Mucosa of rectum (tissue), 2 donors: ENCODE data around the gene CCR7.

ENCODE experiments used
- H3K27ac ChIP-seq, 2 donors: one replicate each; pipeline ENCODE4 v1.7.0; 2013; ENCODE audit warnings: inconsistent platforms in 2 of 2, low read depth in 2 of 2, low read length in 2 of 2
- H3K27me3 ChIP-seq, 2 donors: one replicate each; pipeline ENCODE4 v1.7.0; 2013; ENCODE audit warnings: low read length in 2 of 2; ENCODE audit not compliant: control insufficient read depth in 2 of 2, insufficient read depth in 2 of 2
- H3K36me3 ChIP-seq, 2 donors: one replicate each; pipeline ENCODE4 v1.7.0; 2013; ENCODE audit warnings: low read length in 2 of 2; ENCODE audit not compliant: control insufficient read depth in 2 of 2, insufficient read depth in 2 of 2
- H3K4me1 ChIP-seq, 2 donors: one replicate each; pipeline ENCODE4 v1.7.0; 2013; ENCODE audit warnings: low read length in 2 of 2, mild to moderate bottlenecking in 1 of 2; ENCODE audit not compliant: control insufficient read depth in 2 of 2, insufficient read depth in 2 of 2
- H3K4me3 ChIP-seq, 2 donors: one replicate each; pipeline ENCODE4 v1.7.0; 2013; ENCODE audit warnings: low read length in 2 of 2
- H3K9ac ChIP-seq, 2 donors: one replicate each; pipeline ENCODE4 v1.7.0; 2013; ENCODE audit warnings: low read length in 2 of 2, low read depth in 1 of 2, mild to moderate bottlenecking in 1 of 2
- H3K9me3 ChIP-seq, 2 donors: one replicate each; pipeline ENCODE4 v1.7.0; 2013; ENCODE audit warnings: low read length in 2 of 2; ENCODE audit not compliant: control insufficient read depth in 2 of 2
- donor health status: healthy.
- donor health status: Normal muscosa, but diverticular disease.

CCR7 gene

DNA sequence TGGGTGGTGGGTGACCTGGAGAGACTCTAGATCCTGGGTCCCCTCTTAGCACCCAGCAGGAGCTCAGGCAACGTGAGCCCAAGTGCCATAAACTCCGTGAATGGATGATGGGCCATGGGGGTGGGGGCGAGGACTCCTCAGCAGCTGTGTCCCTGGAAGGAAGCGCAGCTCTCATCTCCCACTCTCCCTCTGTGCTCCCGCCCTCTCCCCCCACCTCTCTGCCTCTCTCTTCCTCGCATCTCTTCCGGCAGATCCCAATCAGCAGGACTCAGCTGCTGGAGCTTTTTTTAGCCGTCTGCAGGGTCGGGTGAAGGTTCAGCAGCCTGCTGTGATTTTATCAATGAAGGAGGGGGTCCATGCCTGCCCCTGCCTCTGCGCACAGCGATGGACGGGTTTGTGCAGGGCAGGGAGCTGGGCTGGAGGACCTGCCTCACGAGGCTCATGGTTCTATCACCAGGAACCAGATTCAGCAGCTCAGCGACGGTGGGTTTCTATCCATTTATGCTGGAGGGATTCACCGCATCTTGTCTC, 8.3 kb downstream of the CCR7 start:
- peak overlapping the region; percentile 6 to 52 for H3K27ac ChIP-seq
- H3K36me3 ChIP-seq = no peaks in the 10 kb centered on the region
- peaks cover 17 to 32% of the 10 kb centered on the region in 2 donors for H3K4me1 ChIP-seq
- H3K27me3 ChIP-seq = no peaks in the 10 kb centered on the region
- no peak overlapping the region for H3K4me3 ChIP-seq
- no peaks in the 10 kb centered on the region for H3K9me3 ChIP-seq
- H3K9ac ChIP-seq = no peak overlapping the region

- Histone ChIP-seq H3K4me1 (peaks cover 17 to 32% of the 10 kb centered on the region in 2 donors), H3K9ac (no peak overlapping the region), H3K27ac (peak overlapping the region; percentile 6 to 52), H3K27me3 (no peaks in the 10 kb centered on the region), H3K4me3 (no peak overlapping the region), H3K9me3 (no peaks in the 10 kb centered on the region), H3K36me3 (no peaks in the 10 kb centered on the region)
Measured at GRCh38 chr17:40556198-40556661, 9.0 kb downstream of the CCR7 start.

DNA sequence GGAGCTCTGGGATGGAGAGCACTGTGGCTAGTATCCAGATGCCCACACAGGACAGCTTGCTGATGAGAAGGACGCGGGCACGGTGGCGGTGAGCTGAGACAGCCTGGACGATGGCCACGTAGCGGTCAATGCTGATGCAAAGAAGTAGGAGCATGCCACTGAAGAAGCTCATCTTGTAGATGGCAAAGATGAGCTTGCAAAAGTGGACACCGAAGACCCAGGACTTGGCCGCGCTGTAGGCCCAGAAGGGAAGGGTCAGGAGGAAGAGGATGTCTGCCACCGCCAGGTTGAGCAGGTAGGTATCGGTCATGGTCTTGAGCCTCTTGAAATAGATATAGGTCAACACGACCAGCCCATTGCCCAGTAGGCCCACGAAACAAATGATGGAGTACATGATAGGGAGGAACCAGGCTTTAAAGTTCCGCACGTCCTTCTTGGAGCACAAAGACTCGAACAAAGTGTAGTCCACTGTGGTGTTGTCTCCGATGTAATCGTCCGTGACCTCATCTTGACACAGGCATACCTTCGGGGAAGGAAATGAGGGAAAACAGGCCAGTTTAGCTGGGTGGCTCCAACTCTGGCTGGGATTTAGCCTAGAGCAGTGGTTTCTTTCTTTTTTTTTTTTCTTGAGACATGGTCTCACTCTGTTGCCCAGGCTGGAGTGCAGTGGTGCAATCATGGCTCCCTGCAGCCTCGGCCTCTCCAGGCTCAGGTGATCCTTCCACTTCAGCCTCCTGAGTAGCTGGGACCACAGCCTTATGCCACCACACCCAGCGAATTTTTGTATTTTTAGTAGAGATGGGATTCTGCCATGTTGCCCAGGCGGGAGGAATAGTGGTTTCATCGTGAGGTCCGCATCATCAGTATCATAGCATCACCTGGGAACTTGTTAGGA, 9.7 kb downstream of the CCR7 start:
- Histone ChIP-seq H3K27me3 (no peaks in the 10 kb centered on the region), H3K9me3 (no peaks in the 10 kb centered on the region), H3K27ac (no peak overlapping the region), H3K4me1 (peaks cover 15 to 31% of the 10 kb centered on the region in 2 donors), H3K36me3 (no peaks in the 10 kb centered on the region), H3K9ac (no peak overlapping the region), H3K4me3 (no peak overlapping the region)

DNA sequence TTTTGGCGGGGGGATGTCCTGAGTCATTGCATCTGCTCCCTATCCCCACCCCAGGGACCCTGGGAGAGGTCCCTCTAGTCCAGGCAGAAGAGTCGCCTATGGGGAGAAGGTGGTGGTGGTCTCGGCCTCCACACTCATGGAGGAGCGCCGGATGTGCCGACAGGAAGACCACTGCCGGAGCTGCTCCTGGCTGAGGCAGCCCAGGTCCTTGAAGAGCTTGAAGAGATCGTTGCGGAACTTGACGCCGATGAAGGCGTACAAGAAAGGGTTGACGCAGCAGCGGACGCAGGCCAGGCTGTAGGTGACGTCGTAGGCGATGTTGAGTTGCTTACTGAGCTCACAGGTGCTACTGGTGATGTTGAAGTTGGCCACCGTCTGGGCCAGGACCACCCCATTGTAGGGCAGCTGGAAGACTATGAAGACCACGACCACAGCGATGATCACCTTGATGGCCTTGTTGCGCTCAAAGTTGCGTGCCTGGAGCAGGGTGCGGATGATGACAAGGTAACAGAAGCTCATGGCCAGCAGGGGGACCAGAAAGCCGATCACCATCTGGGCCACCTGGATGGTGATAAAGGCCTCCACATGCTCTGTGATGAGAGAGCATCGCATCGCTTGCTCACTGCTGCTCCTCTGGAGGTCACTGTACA, 10.5 kb downstream of the CCR7 start:
- Histone ChIP-seq H3K4me1 (peaks cover 9 to 23% of the 10 kb centered on the region in 2 donors), H3K9ac (no peak overlapping the region), H3K27ac (peak overlapping the region in 1 of 2 donors; percentile 82), H3K27me3 (no peaks in the 10 kb centered on the region), H3K4me3 (no peak overlapping the region), H3K9me3 (no peaks in the 10 kb centered on the region), H3K36me3 (no peaks in the 10 kb centered on the region)

DNA sequence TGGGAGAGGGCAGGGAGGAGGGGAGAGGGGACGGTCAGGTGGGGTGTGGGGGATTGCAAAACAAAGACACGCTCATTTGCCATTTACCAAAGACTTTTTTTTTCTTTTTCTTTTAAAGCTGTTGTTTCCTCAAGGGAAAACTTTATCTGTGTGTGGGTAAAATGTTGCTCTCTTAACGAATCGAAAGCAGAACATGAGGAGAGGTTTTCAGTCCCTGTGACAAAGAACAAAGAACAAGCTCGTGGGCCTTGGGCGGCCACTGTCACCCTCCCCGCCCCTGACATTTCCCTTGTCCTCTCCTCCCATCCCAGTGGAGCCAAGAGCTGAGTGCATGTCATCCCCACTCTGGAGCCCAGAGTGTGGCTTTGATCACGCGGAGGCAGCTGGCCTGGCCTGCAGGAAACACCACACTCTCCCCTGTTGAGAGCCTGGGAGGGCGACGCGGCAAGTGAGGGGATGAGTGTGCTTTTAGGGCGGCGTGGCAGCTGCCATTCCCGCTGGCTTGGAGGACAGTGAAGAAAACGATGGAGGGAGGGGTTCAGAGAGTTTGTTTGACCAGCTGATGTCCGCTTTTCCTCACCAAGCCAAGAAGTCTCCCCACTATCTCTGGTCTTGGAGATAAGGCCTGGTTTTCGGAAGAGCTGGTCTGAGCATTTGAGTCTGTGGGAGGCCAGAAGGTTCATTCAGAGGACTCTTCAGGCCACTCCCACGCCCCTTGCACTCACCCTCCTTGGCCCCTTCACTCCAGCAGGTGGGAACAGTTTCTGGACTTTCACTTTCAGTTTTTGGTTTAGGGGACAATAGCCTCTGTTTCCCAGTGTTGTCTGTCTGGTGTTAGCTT, 11.4 kb downstream of the CCR7 start:
- H3K4me3 ChIP-seq = peak overlapping the region in 1 of 2 donors; percentile 37
- H3K27ac ChIP-seq = peak overlapping the region; percentile 65 to 82
- H3K27me3 ChIP-seq = no peaks in the 10 kb centered on the region
- H3K9ac ChIP-seq = peak overlapping the region in 1 of 2 donors; percentile 32
- peaks cover 18 to 22% of the 10 kb centered on the region in 2 donors for H3K4me1 ChIP-seq
- no peaks in the 10 kb centered on the region for H3K36me3 ChIP-seq
- no peaks in the 10 kb centered on the region for H3K9me3 ChIP-seq

DNA sequence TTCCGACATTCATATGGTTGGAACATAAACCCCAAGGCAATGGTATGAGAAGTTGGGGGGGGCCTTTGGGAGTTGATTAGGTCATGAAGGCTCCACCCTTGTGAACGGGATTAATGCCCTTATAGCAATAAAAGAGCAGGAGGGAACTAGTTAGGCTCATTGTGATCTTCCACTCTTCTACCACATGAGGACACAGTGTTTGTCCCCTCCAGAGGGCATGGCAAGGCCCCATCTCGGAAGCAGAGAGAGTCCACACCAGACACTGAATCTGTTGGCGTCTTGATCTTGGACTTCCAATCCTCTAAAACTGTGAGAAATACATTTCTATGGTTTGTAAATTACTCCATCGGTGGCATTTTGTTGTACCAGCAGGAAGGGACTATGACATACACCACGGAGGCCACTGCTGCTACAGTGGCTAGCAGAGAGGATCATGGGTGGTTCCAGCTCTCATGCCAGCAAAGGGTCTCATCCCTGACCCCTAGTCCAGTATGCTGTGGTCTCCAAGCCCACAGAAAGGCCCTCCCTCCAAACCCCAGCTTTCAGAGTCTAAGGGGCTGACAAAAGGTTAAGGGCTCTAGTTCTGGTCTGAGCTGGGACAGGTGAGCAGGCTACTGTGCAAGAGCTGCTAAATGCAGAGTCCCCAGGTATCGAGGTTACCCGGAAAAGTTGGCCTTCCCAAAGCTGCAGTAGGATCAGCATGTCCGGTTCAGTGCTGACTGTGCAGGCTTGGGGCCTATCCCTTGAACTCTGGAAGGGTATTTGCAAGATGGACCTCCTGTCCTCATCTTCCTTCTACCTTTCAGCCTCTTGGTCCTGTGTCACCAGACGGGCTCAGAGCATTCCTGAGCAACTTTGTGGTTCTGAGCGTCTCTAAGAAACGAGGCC, 12.2 kb downstream of the CCR7 start:
- Histone ChIP-seq H3K4me3 (no peak overlapping the region), H3K27ac (peak overlapping the region; percentile 65 to 82), H3K9ac (no peak overlapping the region), H3K9me3 (no peaks in the 10 kb centered on the region), H3K4me1 (peaks cover 24 to 28% of the 10 kb centered on the region in 2 donors), H3K36me3 (no peaks in the 10 kb centered on the region), H3K27me3 (no peaks in the 10 kb centered on the region)

DNA sequence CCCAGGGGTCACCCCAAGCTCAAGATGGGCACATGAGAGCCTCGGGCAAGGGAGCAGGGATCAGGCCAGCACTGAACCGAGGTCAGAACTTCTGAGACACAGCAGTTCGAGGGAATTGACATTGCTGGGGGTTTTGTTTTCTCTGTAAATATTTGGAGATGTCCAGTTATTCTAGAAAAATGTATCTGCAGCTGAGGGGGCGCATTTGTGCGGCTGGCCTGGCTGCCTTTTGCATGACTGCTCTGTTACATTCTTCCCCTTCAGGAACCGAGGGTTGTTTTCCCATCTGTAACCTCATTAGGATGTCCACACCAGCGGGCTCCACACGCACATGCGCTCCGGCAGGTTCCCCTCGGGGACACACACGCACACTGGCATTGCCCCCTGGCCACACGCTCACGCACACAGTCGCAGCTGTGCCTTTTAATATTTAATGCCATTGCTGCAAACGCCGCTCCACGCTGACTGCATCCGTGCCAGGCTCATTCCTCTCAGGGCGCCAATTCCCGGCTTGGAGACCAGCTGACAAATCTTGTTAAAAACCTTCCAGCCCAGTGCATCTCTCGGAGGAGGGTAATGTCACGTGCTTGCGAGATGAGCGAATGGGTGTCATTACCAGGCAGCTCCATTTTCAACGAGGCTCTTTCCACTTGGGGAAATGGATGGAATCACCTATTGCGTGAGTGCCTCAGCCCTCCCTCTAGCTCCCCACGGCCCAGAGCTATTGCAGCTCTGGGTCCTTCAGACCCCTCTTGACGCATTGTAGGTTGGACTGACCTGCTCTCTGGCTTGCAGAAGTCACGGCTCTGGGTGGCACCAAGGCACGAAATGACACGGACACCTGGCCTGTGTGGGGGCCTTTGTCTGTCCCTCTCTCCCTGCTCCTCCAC, 13.1 kb downstream of the CCR7 start:
- peaks cover 24 to 25% of the 10 kb centered on the region in 2 donors for H3K4me1 ChIP-seq
- H3K4me3 ChIP-seq = no peak overlapping the region

GRCh38 chr17:40551091-40551878, 14.0 kb downstream of the CCR7 start:
- Histone ChIP-seq H3K9ac (no peak overlapping the region), H3K4me3 (no peak overlapping the region), H3K4me1 (peaks cover 24 to 25% of the 10 kb centered on the region in 2 donors), H3K36me3 (no peaks in the 10 kb centered on the region), H3K27me3 (no peaks in the 10 kb centered on the region), H3K27ac (peak overlapping the region; percentile 54 to 82), H3K9me3 (no peaks in the 10 kb centered on the region)

More for the DNA sequence above, 13.1 kb downstream of the CCR7 start:
- Histone ChIP-seq H3K27ac (peak overlapping the region; percentile 54 to 82), H3K9ac (no peak overlapping the region), H3K36me3 (no peaks in the 10 kb centered on the region), H3K9me3 (no peaks in the 10 kb centered on the region), H3K27me3 (no peaks in the 10 kb centered on the region)
